Trophoblast cell (in vitro differentiated cells and primary cell): ENCODE measurements around the gene CEBPB.
A peak's percentile ranks its signal among the peaks of the same experiment; 100 is the strongest.

ENCODE experiments used
- DNase-seq, 2 donors: peaks; one replicate each; pipeline ENCODE4 v3.0.0-alpha.2; 2016
- H2AFZ ChIP-seq: 2 replicates; pipeline ENCODE4 v1.6.1; 2013; ENCODE audit warnings: low read length, moderate library complexity, mild to moderate bottlenecking; ENCODE audit not compliant: insufficient read depth, poor library complexity
- H2AK5ac ChIP-seq: 2 replicates; pipeline ENCODE4 v1.6.1; 2013; ENCODE audit warnings: mild to moderate bottlenecking, low read length
- H2BK120ac ChIP-seq: 2 replicates; pipeline ENCODE4 v1.6.1; 2013; ENCODE audit warnings: low read length, mild to moderate bottlenecking, moderate library complexity; ENCODE audit not compliant: insufficient read depth, poor library complexity
- H2BK12ac ChIP-seq: 2 replicates; pipeline ENCODE4 v1.6.1; 2013; ENCODE audit warnings: mild to moderate bottlenecking, low read length, moderate library complexity
- H2BK5ac ChIP-seq: 2 replicates; pipeline ENCODE4 v1.6.1; 2013; ENCODE audit warnings: low read length, low read depth, moderate library complexity, mild to moderate bottlenecking; ENCODE audit not compliant: poor library complexity
- H3K14ac ChIP-seq: 2 replicates; pipeline ENCODE4 v1.6.1; 2013; ENCODE audit warnings: mild to moderate bottlenecking, low read length
- H3K18ac ChIP-seq: 2 replicates; pipeline ENCODE4 v1.6.1; 2013; ENCODE audit warnings: mild to moderate bottlenecking, low read length
- H3K23ac ChIP-seq: 2 replicates; pipeline ENCODE4 v1.6.1; 2013; ENCODE audit warnings: low read length
- H3K27ac ChIP-seq: 2 replicates; pipeline ENCODE4 v1.5.1; 2013; ENCODE audit warnings: low read depth, mild to moderate bottlenecking, inconsistent platforms, low read length, moderate library complexity
- H3K27me3 ChIP-seq: 2 replicates; pipeline ENCODE4 v1.6.1; 2013; ENCODE audit warnings: inconsistent platforms, mild to moderate bottlenecking, low read length, moderate library complexity; ENCODE audit not compliant: insufficient read depth
- H3K36me3 ChIP-seq, 2 experiments: 1 replicate in 1 of 2; 2 replicates in 1 of 2; pipeline ENCODE4 v1.6.1; 2013; ENCODE audit warnings: low read length in 2 of 2, mild to moderate bottlenecking in 2 of 2, moderate library complexity in 1 of 2; ENCODE audit not compliant: insufficient read depth in 2 of 2, control insufficient read depth in 1 of 2
- H3K4ac ChIP-seq: 2 replicates; pipeline ENCODE4 v1.6.1; 2013; ENCODE audit warnings: low read depth, mild to moderate bottlenecking, low read length, moderate library complexity
- H3K4me1 ChIP-seq, 2 experiments: 1 replicate in 1 of 2; 2 replicates in 1 of 2; pipeline ENCODE4 v1.6.1; 2013; ENCODE audit warnings: low read length in 2 of 2, mild to moderate bottlenecking in 2 of 2, moderate library complexity in 1 of 2; ENCODE audit not compliant: insufficient read depth in 2 of 2, control insufficient read depth in 1 of 2
- H3K4me2 ChIP-seq: 2 replicates; pipeline ENCODE4 v1.6.1; 2013; ENCODE audit warnings: inconsistent platforms, mild to moderate bottlenecking, low read length, moderate library complexity
- H3K4me3 ChIP-seq: 2 replicates; pipeline ENCODE4 v1.5.1; 2013; ENCODE audit warnings: mild to moderate bottlenecking, low read depth, low read length, inconsistent platforms
- H3K79me1 ChIP-seq: one replicate; pipeline ENCODE4 v1.6.1; 2013; ENCODE audit warnings: low read length
- H3K79me2 ChIP-seq: 2 replicates; pipeline ENCODE4 v1.6.1; 2013; ENCODE audit warnings: low read length, mild to moderate bottlenecking; ENCODE audit not compliant: control insufficient read depth, insufficient read depth, poor library complexity
- H3K9ac ChIP-seq: 2 replicates; pipeline ENCODE4 v1.6.1; 2013; ENCODE audit warnings: mild to moderate bottlenecking, low read length
- H3K9me3 ChIP-seq: 2 replicates; pipeline ENCODE4 v1.6.1; 2013; ENCODE audit warnings: low read depth, mild to moderate bottlenecking, control low read depth, inconsistent platforms, low read length; ENCODE audit not compliant: insufficient read depth
- H4K12ac ChIP-seq: 2 replicates; pipeline ENCODE4 v1.6.1; 2013; ENCODE audit warnings: low read depth, mild to moderate bottlenecking, low read length, moderate library complexity
- H4K8ac ChIP-seq: 2 replicates; pipeline ENCODE4 v1.6.1; 2013; ENCODE audit warnings: low read depth, mild to moderate bottlenecking, low read length, moderate library complexity
- H4K91ac ChIP-seq: one replicate; pipeline ENCODE4 v1.6.1; 2013; ENCODE audit warnings: low read depth, mild to moderate bottlenecking, low read length, moderate library complexity
- WGBS: extraction: QIAGEN DNeasy Blood & Tissue Kit; methylation state at CpG from one replicate; pipeline ENCODE4 v1.1.7; 2013; ENCODE audit warnings: missing lambda C conversion rate; ENCODE audit not compliant: insufficient read length, insufficient coverage; ENCODE audit errors: extremely low coverage; 5-methylcytosine and 5-hydroxymethylcytosine counted together

CEBPB gene

GRCh38 chr20:50188287-50188688, 2.3 kb upstream of the CEBPB start:
- peaks cover 12% of the 10 kb centered on the region for H3K79me2 ChIP-seq
- H2BK5ac ChIP-seq, result no peak overlapping the region
- H3K4me3 ChIP-seq, result no peak overlapping the region
- H2BK120ac ChIP-seq, result no peak overlapping the region
- H3K4ac ChIP-seq, result no peak overlapping the region
- H4K12ac ChIP-seq, result no peak overlapping the region
- H3K9me3 ChIP-seq, result no peaks in the 10 kb centered on the region
- WGBS, result no CpG with 5 or more reads among the region's 6 CpGs
- no peak overlapping the region for H4K8ac ChIP-seq
- no peaks in the 10 kb centered on the region for H3K27me3 ChIP-seq
- DNase-seq, result no peak
- H3K36me3 ChIP-seq, result no peaks in the 10 kb centered on the region
- no peak overlapping the region for H3K14ac ChIP-seq
- H3K79me1 ChIP-seq, result peaks cover 21% of the 10 kb centered on the region
- H3K18ac ChIP-seq, result no peak overlapping the region
- no peak overlapping the region for H3K23ac ChIP-seq
- H4K91ac ChIP-seq, result peak overlapping the region; percentile 45
- H2AK5ac ChIP-seq, result no peak overlapping the region
- no peak overlapping the region for H3K27ac ChIP-seq
- no peak overlapping the region for H3K9ac ChIP-seq
- H3K4me1 ChIP-seq, result peaks cover 5 to 7% of the 10 kb centered on the region in 2 experiments
- no peak overlapping the region for H2BK12ac ChIP-seq
- H2AFZ ChIP-seq, result no peak overlapping the region
- no peak overlapping the region for H3K4me2 ChIP-seq

GRCh38 chr20:50188879-50189680, 1.6 kb upstream of the CEBPB start:
- no peak overlapping the region for H3K4me3 ChIP-seq
- H4K12ac ChIP-seq, result no peak overlapping the region
- H4K91ac ChIP-seq, result peak overlapping the region; percentile 45
- no peak overlapping the region for H2BK5ac ChIP-seq
- H3K79me1 ChIP-seq, result peaks cover 26% of the 10 kb centered on the region
- H3K4ac ChIP-seq, result no peak overlapping the region
- no peak overlapping the region for H3K9ac ChIP-seq
- no peak overlapping the region for H3K4me2 ChIP-seq
- H2AK5ac ChIP-seq, result peak overlapping the region; percentile 11
- no peaks in the 10 kb centered on the region for H3K27me3 ChIP-seq
- H3K27ac ChIP-seq, result no peak overlapping the region
- H3K36me3 ChIP-seq, result no peaks in the 10 kb centered on the region
- H3K14ac ChIP-seq, result no peak overlapping the region
- H2AFZ ChIP-seq, result no peak overlapping the region
- DNase-seq, result no peak
- H3K4me1 ChIP-seq, result peaks cover 13 to 15% of the 10 kb centered on the region in 2 experiments
- no peak overlapping the region for H3K18ac ChIP-seq
- H3K79me2 ChIP-seq, result peaks cover 17% of the 10 kb centered on the region
- H4K8ac ChIP-seq, result peak overlapping the region; percentile 17
- H2BK12ac ChIP-seq, result no peak overlapping the region
- no peak overlapping the region for H2BK120ac ChIP-seq
- no peak overlapping the region for H3K23ac ChIP-seq
- no CpG with 5 or more reads among the region's 18 CpGs for WGBS
- H3K9me3 ChIP-seq, result no peaks in the 10 kb centered on the region

- Histone ChIP-seq H2AFZ (peak overlapping the region; percentile 69), H3K18ac (no peak overlapping the region), H2BK120ac (no peak overlapping the region), H3K27ac (no peak overlapping the region), H3K9ac (no peak overlapping the region), H2BK12ac (peak overlapping the region; percentile 21), H3K27me3 (no peaks in the 10 kb centered on the region), H3K23ac (no peak overlapping the region), H3K79me1 (peaks cover 30% of the 10 kb centered on the region), H4K8ac (no peak overlapping the region), H3K14ac (no peak overlapping the region), H4K91ac (peak overlapping the region; percentile 15), H2AK5ac (no peak overlapping the region), H3K79me2 (peaks cover 19% of the 10 kb centered on the region), H3K4ac (no peak overlapping the region), H3K4me1 (peaks cover 17 to 20% of the 10 kb centered on the region in 2 experiments), H4K12ac (no peak overlapping the region), H3K4me2 (peak overlapping the region; percentile 54), H3K4me3 (no peak overlapping the region), H2BK5ac (peak overlapping the region; percentile 5), H3K36me3 (no peaks in the 10 kb centered on the region), H3K9me3 (no peaks in the 10 kb centered on the region)
- DNase-seq, result peak; percentile 25 to 48
- WGBS, result no CpG with 5 or more reads among the region's 29 CpGs
Observed at GRCh38 chr20:50189681-50190250, 864 bp upstream of the CEBPB start.

- H3K79me1 ChIP-seq, result peaks cover 30% of the 10 kb centered on the region
- no CpG with 5 or more reads among the region's 69 CpGs for WGBS
- peak overlapping the region; percentile 61 for H3K18ac ChIP-seq
- no peak overlapping the region for H3K9ac ChIP-seq
- no peak for DNase-seq
- peak overlapping the region; percentile 5 for H2AFZ ChIP-seq
- H4K91ac ChIP-seq, result peak overlapping the region; percentile 76
- H2AK5ac ChIP-seq, result no peak overlapping the region
- H3K27me3 ChIP-seq, result no peaks in the 10 kb centered on the region
- H3K4me3 ChIP-seq, result peak overlapping the region; percentile 93
- H3K9me3 ChIP-seq, result no peaks in the 10 kb centered on the region
- peak overlapping the region; percentile 60 for H3K14ac ChIP-seq
- H3K36me3 ChIP-seq, result no peaks in the 10 kb centered on the region
- H3K23ac ChIP-seq, result no peak overlapping the region
- peak overlapping the region; percentile 84 for H3K4me2 ChIP-seq
- H3K79me2 ChIP-seq, result peaks cover 19% of the 10 kb centered on the region
- peak overlapping the region; percentile 25 for H4K8ac ChIP-seq
- peak overlapping the region; percentile 83 for H3K27ac ChIP-seq
- H2BK12ac ChIP-seq, result no peak overlapping the region
- H4K12ac ChIP-seq, result no peak overlapping the region
- peaks cover 21 to 24% of the 10 kb centered on the region in 2 experiments for H3K4me1 ChIP-seq
- no peak overlapping the region for H2BK120ac ChIP-seq
- H2BK5ac ChIP-seq, result peak overlapping the region; percentile 85
- peak overlapping the region; percentile 24 for H3K4ac ChIP-seq
Observed at GRCh38 chr20:50191065-50191543, 474 bp downstream of the CEBPB start.
